ENCODE results near the gene SIRT5.

Gene SIRT5

DNA sequence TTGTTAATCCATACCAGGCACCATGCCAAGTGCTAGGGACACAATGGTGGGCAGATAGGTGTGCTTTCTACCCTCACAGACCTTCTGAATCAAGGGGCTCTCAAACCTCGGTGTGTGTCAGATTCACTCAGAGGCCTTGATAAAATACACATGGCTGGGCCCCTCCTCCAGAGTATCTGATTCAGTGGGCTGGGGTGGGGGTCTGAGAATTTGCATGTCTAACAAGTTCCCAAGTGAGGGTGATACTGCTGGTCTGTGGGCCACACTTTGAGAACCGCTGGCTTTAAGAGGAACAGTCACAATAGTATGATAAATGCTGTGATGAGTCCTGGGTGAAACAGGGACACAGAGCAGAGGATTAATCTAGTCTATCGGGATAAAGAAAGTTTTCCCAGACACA, 35.8 kb upstream of the SIRT5 start:
- TF ChIP-seq TAF1 (IDR thresholded peaks at IDR 0.05; ENCODE audit: borderline replicate concordance, insufficient read depth, low read length), result no peak
- TF ChIP-seq POLR2AphosphoS5 (IDR thresholded peaks at IDR 0.05; ENCODE audit: low read depth, low read length), result no peak
- TF ChIP-seq SIN3A (IDR thresholded peaks at IDR 0.05; ENCODE audit: borderline replicate concordance, insufficient read depth, low read length), result no peak
- TF ChIP-seq FOXP2 (optimal IDR thresholded peaks at IDR 0.05; ENCODE audit: borderline replicate concordance, extremely low read depth, extremely low read length, insufficient read depth), result no peak
- TF ChIP-seq, protein P1, sequence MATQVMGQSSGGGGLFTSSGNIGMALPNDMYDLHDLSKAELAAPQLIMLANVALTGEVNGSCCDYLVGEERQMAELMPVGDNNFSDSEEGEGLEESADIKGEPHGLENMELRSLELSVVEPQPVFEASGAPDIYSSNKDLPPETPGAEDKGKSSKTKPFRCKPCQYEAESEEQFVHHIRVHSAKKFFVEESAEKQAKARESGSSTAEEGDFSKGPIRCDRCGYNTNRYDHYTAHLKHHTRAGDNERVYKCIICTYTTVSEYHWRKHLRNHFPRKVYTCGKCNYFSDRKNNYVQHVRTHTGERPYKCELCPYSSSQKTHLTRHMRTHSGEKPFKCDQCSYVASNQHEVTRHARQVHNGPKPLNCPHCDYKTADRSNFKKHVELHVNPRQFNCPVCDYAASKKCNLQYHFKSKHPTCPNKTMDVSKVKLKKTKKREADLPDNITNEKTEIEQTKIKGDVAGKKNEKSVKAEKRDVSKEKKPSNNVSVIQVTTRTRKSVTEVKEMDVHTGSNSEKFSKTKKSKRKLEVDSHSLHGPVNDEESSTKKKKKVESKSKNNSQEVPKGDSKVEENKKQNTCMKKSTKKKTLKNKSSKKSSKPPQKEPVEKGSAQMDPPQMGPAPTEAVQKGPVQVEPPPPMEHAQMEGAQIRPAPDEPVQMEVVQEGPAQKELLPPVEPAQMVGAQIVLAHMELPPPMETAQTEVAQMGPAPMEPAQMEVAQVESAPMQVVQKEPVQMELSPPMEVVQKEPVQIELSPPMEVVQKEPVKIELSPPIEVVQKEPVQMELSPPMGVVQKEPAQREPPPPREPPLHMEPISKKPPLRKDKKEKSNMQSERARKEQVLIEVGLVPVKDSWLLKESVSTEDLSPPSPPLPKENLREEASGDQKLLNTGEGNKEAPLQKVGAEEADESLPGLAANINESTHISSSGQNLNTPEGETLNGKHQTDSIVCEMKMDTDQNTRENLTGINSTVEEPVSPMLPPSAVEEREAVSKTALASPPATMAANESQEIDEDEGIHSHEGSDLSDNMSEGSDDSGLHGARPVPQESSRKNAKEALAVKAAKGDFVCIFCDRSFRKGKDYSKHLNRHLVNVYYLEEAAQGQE (IDR thresholded peaks at IDR 0.05; ENCODE audit: insufficient read depth in 1 of 2, low read depth in 2 of 2, low read length in 2 of 2), result no peak

DNA sequence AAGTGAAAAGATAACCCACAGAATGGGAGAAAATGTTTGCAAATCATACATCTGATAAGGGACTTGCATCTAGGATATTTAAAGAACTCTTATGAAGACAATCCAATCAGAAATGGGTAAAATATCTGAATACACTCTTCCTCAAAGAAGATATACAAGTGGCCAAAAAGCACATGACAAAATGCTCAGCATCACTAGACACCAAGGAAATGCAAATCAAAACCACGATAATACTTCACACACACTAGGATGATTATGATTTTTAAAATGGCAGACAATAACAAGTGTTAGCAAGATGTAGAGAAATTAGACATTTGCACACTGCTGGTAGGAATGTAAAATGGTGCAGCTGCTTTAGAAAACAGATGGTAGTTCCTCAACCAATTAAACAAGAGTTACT, 34.8 kb upstream of the SIRT5 start:
- TF ChIP-seq POLR2AphosphoS5 (IDR thresholded peaks at IDR 0.05; ENCODE audit: low read depth, low read length) (no peak), FOXP2 (optimal IDR thresholded peaks at IDR 0.05; ENCODE audit: borderline replicate concordance, extremely low read depth, extremely low read length, insufficient read depth) (no peak), TAF1 (IDR thresholded peaks at IDR 0.05; ENCODE audit: borderline replicate concordance, insufficient read depth, low read length) (no peak), SIN3A (IDR thresholded peaks at IDR 0.05; ENCODE audit: borderline replicate concordance, insufficient read depth, low read length) (no peak)
- TF ChIP-seq, protein P1 (IDR thresholded peaks at IDR 0.05; ENCODE audit: insufficient read depth in 1 of 2, low read depth in 2 of 2, low read length in 2 of 2), result no peak

DNA sequence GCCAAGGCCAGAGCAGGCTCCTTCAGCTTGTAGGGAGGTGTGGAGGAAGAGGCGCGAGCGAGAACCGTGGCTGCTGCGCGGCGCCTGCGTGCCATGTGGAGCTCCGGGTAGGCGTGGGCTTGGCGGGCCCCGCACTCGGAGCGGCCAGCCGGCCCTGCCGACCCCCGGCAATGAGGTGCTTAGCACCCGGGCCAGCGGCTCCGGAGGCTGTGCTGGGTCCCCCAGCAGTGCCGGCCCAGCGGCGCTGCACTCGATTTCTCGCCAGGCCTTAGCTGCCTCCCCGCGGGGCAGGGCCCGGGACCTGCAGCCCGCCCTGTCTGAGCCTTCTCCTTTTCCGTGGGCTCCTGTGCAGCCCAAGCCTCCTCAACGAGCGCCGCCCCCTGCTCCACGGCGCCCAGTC, 32.9 kb upstream of the SIRT5 start:
- TF ChIP-seq SIN3A (IDR thresholded peaks at IDR 0.05; ENCODE audit: borderline replicate concordance, insufficient read depth, low read length), result no peak
- TF ChIP-seq POLR2AphosphoS5 (IDR thresholded peaks at IDR 0.05; ENCODE audit: low read depth, low read length), result no peak
- TF ChIP-seq, protein P1 (IDR thresholded peaks at IDR 0.05; ENCODE audit: insufficient read depth in 1 of 2, low read depth in 2 of 2, low read length in 2 of 2), result no peak
- TF ChIP-seq TAF1 (IDR thresholded peaks at IDR 0.05; ENCODE audit: borderline replicate concordance, insufficient read depth, low read length), result no peak
- no peak for TF ChIP-seq FOXP2 (optimal IDR thresholded peaks at IDR 0.05; ENCODE audit: borderline replicate concordance, extremely low read depth, extremely low read length, insufficient read depth)

DNA sequence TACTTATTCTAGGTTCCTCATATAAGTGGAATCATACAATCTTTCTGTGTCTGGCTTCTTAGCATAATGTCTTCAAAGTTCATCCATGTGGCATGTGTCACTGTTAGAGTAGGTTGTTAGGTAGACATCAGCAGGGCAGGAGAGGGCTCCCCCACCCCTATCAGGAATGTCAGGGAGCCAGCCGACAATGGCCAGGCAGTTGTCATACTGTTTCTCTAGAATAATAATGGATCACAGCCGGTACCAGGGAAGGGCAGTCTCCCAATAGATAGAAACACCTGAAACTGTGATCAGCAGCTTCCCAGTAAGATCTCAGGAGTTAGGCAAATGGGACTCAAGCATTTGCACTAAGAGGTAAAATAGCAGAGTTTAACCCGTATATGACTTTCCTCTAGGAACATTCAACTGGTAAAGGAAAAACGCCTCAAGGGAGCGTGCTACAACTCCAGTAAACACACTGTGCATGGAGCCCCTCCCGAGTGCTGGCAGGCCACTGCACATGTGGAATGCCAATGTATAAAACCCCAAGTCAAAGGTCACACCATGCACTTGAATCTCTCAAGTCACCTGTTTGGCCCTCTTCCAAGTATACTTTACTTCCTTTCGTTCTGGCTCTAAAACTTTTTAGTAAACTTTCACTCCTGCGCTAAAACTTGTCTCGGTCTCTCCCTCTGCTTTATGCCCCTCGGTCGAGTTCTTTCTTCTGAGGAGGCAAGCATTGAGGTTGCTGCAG, 29.8 kb upstream of the SIRT5 start:
- TF ChIP-seq, protein P1 (IDR thresholded peaks at IDR 0.05; ENCODE audit: insufficient read depth in 1 of 2, low read depth in 2 of 2, low read length in 2 of 2), result no peak
- no peak for TF ChIP-seq POLR2AphosphoS5 (IDR thresholded peaks at IDR 0.05; ENCODE audit: low read depth, low read length)
- TF ChIP-seq TAF1 (IDR thresholded peaks at IDR 0.05; ENCODE audit: borderline replicate concordance, insufficient read depth, low read length), result no peak

DNA sequence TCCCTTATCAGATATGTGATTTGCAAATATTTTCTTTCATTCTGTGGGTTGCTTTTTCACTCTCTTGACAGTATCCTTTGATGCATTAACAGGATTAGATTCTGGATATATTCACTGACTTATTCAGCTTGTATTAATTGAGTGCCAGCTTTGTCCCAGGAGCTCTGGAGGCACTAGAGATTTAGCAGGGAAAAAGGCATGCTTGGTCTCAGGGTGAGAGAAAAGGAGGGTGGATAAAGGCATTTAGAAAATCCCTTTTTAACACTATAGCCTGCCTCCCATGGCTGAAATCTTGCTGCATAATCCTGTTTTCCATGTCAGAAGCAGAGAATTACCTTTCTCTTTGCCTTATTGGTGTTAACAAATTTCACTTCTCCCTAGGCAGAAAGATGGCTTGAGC, 28.5 kb upstream of the SIRT5 start:
- TF ChIP-seq TAF1 (IDR thresholded peaks at IDR 0.05; ENCODE audit: borderline replicate concordance, insufficient read depth, low read length) (no peak), SIN3A (IDR thresholded peaks at IDR 0.05; ENCODE audit: borderline replicate concordance, insufficient read depth, low read length) (no peak), POLR2AphosphoS5 (IDR thresholded peaks at IDR 0.05; ENCODE audit: low read depth, low read length) (no peak), FOXP2 (optimal IDR thresholded peaks at IDR 0.05; ENCODE audit: borderline replicate concordance, extremely low read depth, extremely low read length, insufficient read depth) (no peak)
- TF ChIP-seq, protein P1 (IDR thresholded peaks at IDR 0.05; ENCODE audit: insufficient read depth in 1 of 2, low read depth in 2 of 2, low read length in 2 of 2), result no peak
